Ascending aorta (tissue), 2 donors: ENCODE results near the gene EPHB2. TPM values are rescaled to one million over a fixed set of nuclear protein-coding genes. Genes with fewer than 3 reads are reported as not detected.

Source experiments
- DNase-seq, 2 donors: peaks; one replicate each; pipeline ENCODE4 v3.0.0-alpha.2; 2019; ENCODE audit warnings: low spot score in 2 of 2
- H3K27ac ChIP-seq, 2 donors: fragments of 200-600 bp; sonication (generic); one replicate each; pipeline ENCODE4 v1.5.1; 2016 to 2017; ENCODE audit warnings: mild to moderate bottlenecking in 1 of 2
- H3K27me3 ChIP-seq: fragments of 200-600 bp; sonication (generic); one replicate; pipeline ENCODE4 v1.5.1; 2017
- H3K36me3 ChIP-seq, 2 donors: fragments of 200-600 bp; sonication (generic); one replicate each; pipeline ENCODE4 v1.5.1; 2016
- H3K4me1 ChIP-seq, 2 donors: fragments of 200-600 bp; sonication (generic); one replicate each; pipeline ENCODE4 v1.5.1; 2016 to 2017; ENCODE audit warnings: mild to moderate bottlenecking in 1 of 2
- H3K4me3 ChIP-seq, 2 donors: fragments of 200-600 bp; sonication (generic); one replicate each; pipeline ENCODE4 v1.5.1; 2016 to 2017; ENCODE audit warnings: mild to moderate bottlenecking in 1 of 2
- H3K9me3 ChIP-seq, 2 donors: fragments of 200-600 bp; sonication (generic); one replicate each; pipeline ENCODE4 v1.5.1; 2016
- intact Hi-C: fragments of 100-400 bp; cut with DNase I; formaldehyde crosslinking; loops from one replicate; pipeline ENCODE4 v1.15.1; 2023
- total RNA-seq: library from RNA; depleted of rRNA; stranded (reverse); fragments of >200 nt; gene quantifications from one replicate; pipeline ENCODE4 v1.1.0, GENCODE V29; 2016
- TF ChIP-seq, protein P1 (sequence below), 3 experiments: fragments of 200-600 bp in 2 of 3; fragments of 450-650 bp in 1 of 3; sonication (generic) in 2 of 3; IDR thresholded peaks; one replicate each; pipeline ENCODE4 v1.5.1; 2016 to 2019; ENCODE audit warnings: antibody characterized with exemption in 3 of 3, mild to moderate bottlenecking in 1 of 3, moderate library complexity in 1 of 3

Gene EPHB2
- total RNA-seq, 1 donor from 2014 or later, result 3.2 TPM

DNA sequence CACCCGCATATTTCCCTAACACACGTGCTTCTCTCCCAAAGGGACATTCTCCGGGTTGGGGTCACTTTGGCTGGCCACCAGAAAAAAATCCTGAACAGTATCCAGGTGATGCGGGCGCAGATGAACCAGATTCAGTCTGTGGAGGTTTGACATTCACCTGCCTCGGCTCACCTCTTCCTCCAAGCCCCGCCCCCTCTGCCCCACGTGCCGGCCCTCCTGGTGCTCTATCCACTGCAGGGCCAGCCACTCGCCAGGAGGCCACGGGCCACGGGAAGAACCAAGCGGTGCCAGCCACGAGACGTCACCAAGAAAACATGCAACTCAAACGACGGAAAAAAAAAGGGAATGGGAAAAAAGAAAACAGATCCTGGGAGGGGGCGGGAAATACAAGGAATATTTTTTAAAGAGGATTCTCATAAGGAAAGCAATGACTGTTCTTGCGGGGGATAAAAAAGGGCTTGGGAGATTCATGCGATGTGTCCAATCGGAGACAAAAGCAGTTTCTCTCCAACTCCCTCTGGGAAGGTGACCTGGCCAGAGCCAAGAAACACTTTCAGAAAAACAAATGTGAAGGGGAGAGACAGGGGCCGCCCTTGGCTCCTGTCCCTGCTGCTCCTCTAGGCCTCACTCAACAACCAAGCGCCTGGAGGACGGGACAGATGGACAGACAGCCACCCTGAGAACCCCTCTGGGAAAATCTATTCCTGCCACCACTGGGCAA lies 202.9 kb downstream of the EPHB2 start:
- intact Hi-C loops, result no loop called here
- H3K27ac ChIP-seq, result no peak overlapping the region
- H3K4me3 ChIP-seq, result no peak overlapping the region
- H3K27me3 ChIP-seq, result no peaks in the 10 kb centered on the region
- TF ChIP-seq, protein P1, sequence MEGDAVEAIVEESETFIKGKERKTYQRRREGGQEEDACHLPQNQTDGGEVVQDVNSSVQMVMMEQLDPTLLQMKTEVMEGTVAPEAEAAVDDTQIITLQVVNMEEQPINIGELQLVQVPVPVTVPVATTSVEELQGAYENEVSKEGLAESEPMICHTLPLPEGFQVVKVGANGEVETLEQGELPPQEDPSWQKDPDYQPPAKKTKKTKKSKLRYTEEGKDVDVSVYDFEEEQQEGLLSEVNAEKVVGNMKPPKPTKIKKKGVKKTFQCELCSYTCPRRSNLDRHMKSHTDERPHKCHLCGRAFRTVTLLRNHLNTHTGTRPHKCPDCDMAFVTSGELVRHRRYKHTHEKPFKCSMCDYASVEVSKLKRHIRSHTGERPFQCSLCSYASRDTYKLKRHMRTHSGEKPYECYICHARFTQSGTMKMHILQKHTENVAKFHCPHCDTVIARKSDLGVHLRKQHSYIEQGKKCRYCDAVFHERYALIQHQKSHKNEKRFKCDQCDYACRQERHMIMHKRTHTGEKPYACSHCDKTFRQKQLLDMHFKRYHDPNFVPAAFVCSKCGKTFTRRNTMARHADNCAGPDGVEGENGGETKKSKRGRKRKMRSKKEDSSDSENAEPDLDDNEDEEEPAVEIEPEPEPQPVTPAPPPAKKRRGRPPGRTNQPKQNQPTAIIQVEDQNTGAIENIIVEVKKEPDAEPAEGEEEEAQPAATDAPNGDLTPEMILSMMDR (IDR thresholded peaks at IDR 0.05), result no peak
- H3K36me3 ChIP-seq, result no peaks in the 10 kb centered on the region
- H3K4me1 ChIP-seq, result no peaks in the 10 kb centered on the region
- no peak for DNase-seq
- H3K9me3 ChIP-seq, result no peaks in the 10 kb centered on the region

DNA sequence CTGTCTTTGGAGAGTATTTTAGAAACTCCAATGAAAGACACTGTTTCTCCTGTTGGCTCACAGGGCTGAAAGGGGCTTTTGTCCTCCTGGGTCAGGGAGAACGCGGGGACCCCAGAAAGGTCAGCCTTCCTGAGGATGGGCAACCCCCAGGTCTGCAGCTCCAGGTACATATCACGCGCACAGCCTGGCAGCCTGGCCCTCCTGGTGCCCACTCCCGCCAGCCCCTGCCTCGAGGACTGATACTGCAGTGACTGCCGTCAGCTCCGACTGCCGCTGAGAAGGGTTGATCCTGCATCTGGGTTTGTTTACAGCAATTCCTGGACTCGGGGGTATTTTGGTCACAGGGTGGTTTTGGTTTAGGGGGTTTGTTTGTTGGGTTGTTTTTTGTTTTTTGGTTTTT lies 203.5 kb downstream of the EPHB2 start:
- TF ChIP-seq, protein P1 (IDR thresholded peaks at IDR 0.05), result no peak
- no peaks in the 10 kb centered on the region for H3K4me1 ChIP-seq

DNA sequence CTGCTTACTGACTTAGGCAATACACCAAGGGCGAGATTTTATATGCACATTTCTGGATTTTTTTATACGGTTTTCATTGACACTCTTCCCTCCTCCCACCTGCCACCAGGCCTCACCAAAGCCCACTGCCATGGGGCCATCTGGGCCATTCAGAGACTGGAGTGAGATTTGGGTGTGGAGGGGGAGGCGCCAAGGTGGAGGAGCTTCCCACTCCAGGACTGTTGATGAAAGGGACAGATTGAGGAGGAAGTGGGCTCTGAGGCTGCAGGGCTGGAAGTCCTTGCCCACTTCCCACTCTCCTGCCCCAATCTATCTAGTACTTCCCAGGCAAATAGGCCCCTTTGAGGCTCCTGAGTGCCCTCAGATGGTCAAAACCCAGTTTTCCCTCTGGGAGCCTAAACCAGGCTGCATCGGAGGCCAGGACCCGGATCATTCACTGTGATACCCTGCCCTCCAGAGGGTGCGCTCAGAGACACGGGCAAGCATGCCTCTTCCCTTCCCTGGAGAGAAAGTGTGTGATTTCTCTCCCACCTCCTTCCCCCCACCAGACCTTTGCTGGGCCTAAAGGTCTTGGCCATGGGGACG lies 204.1 kb downstream of the EPHB2 start:
- Histone ChIP-seq H3K27me3 (no peaks in the 10 kb centered on the region), H3K27ac (no peak overlapping the region), H3K4me3 (no peak overlapping the region), H3K4me1 (no peaks in the 10 kb centered on the region), H3K9me3 (no peaks in the 10 kb centered on the region), H3K36me3 (no peaks in the 10 kb centered on the region)
- intact Hi-C loops, result no loop called here
- TF ChIP-seq, protein P1 (IDR thresholded peaks at IDR 0.05), result no peak
- no peak for DNase-seq

More for the DNA sequence above, 203.5 kb downstream of the EPHB2 start:
- Histone ChIP-seq H3K4me3 (no peak overlapping the region), H3K9me3 (no peaks in the 10 kb centered on the region), H3K27me3 (no peaks in the 10 kb centered on the region), H3K27ac (no peak overlapping the region), H3K36me3 (no peaks in the 10 kb centered on the region)
- DNase-seq, result no peak
- intact Hi-C loops, result no loop called here

DNA sequence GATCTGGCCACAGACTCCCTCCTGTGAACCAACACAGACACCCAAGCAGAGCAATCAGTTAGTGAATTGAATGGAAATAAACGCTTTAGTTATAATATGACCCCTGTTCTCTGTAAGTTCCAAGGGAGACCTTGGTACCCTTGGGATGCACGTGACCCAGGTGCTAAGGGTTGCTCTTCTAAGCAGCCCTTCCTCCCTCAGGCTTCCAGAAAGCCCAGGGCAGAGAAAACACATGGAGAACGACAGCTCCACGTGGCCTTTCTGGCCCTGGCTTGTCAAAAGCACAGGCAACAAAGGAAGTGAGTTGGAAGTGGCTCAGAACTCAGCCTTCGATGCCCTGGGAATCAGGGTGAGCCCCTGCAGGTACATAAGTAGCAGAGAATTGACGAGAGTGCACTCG lies 204.6 kb downstream of the EPHB2 start:
- H3K9me3 ChIP-seq, result no peaks in the 10 kb centered on the region
- no peaks in the 10 kb centered on the region for H3K4me1 ChIP-seq
- H3K4me3 ChIP-seq, result no peak overlapping the region
- no peak for DNase-seq
- TF ChIP-seq, protein P1 (IDR thresholded peaks at IDR 0.05), result no peak
- intact Hi-C loops, result no loop called here
- H3K36me3 ChIP-seq, result no peaks in the 10 kb centered on the region
- H3K27ac ChIP-seq, result no peak overlapping the region
- H3K27me3 ChIP-seq, result no peaks in the 10 kb centered on the region

DNA sequence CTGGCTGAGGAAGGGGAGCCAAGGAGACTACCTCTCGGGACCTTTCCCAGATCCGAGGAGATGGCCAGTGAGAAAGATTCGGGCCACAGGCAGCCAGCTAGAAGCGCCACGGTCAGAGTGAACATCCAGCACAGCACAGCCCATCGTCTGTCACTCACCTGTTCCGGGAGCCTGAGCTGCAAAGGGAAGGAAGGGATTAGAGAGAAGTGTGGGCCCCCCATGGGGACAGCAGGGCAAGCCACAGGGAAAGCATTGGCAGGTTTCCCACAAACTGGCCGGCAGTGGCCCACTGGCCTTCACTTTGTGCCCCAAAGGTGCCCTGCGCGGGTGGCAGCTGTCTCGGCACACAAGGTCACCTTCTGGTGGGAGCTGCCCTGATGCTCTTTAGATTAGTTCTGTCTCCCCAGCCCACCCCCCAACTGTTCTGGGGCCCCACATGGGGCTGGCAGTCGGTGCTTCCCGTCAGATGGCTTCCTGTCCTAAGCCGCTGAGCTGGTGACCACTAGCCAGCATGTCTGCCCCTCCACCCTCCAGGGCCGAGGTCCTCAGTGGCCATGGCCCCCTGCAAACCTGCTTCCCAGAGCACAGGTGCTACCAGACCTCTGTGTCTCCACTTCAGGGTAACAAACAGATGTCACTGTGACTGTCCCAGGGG lies 205.3 kb downstream of the EPHB2 start:
- no peak for DNase-seq
- TF ChIP-seq, protein P1 (IDR thresholded peaks at IDR 0.05), result no peak
- H3K9me3 ChIP-seq, result no peaks in the 10 kb centered on the region
- H3K36me3 ChIP-seq, result no peaks in the 10 kb centered on the region
- H3K4me1 ChIP-seq, result no peaks in the 10 kb centered on the region
- intact Hi-C loops, result no loop called here
- H3K27me3 ChIP-seq, result no peaks in the 10 kb centered on the region
- H3K27ac ChIP-seq, result no peak overlapping the region
- H3K4me3 ChIP-seq, result no peak overlapping the region
